ENCODE measurements around the gene WDR5B. TPM values are rescaled to one million over a fixed set of nuclear protein-coding genes. Genes with fewer than 3 reads are reported as not detected.

Gene WDR5B
- total and polyA plus RNA-seq, 10 of the 15 experiments (the other 5 are each of a cell fraction or from before 2014, with no cell fraction given): 1.7 to 7.9 (median 3.3) TPM

- no peak for TF ChIP-seq FOXK2 (IDR thresholded peaks at IDR 0.05)
- TF ChIP-seq SRF (IDR thresholded peaks at IDR 0.05; ENCODE audit: low read depth in 2 of 2, low read length in 2 of 2): no peak
- 0 out of 2 replicates have a peak, but pooled peaks have one; percentile 23 for TF ChIP-seq CHD2 (IDR thresholded peaks at IDR 0.05; ENCODE audit: borderline replicate concordance, low read depth, low read length)
- peak; percentile 83 for TF ChIP-seq NR2F1 (conservative IDR thresholded peaks at IDR 0.05)
- TF ChIP-seq ATF3 (IDR thresholded peaks at IDR 0.05; ENCODE audit: borderline replicate concordance, extremely low read depth, low read depth, low read length): no peak
- no peak for TF ChIP-seq BCL3 (IDR thresholded peaks at IDR 0.05; ENCODE audit: borderline replicate concordance, insufficient read depth, low read depth, low read length, poor library complexity, severe bottlenecking)
- TF ChIP-seq CTCF (IDR thresholded peaks at IDR 0.05 in 2 of 3, conservative IDR thresholded peaks at IDR 0.05 in 1 of 3; ENCODE audit: control insufficient read depth in 2 of 3, extremely low read depth in 1 of 3, insufficient read depth in 1 of 3, low read depth in 3 of 3, low read length in 3 of 3): no peak
- no peak for TF ChIP-seq HDGF (IDR thresholded peaks at IDR 0.05)
- TF ChIP-seq RUNX3 (IDR thresholded peaks at IDR 0.05; ENCODE audit: low read length): peak; percentile 62; the same call in 1 of the 2 replicates
- TF ChIP-seq SKIL (IDR thresholded peaks at IDR 0.05; ENCODE audit: low read depth, poor library complexity, severe bottlenecking): peak; percentile 28
- no peak for TF ChIP-seq TCF3 (IDR thresholded peaks at IDR 0.05; ENCODE audit: borderline replicate concordance, insufficient read depth, low read depth, low read length)
- peak; percentile 77 for TF ChIP-seq NFYB (IDR thresholded peaks at IDR 0.05; ENCODE audit: insufficient read depth, low read depth, low read length)
- TF ChIP-seq PKNOX1 (IDR thresholded peaks at IDR 0.05): peak; percentile 67; the same call in 1 of the 2 replicates
- no peak for TF ChIP-seq DPF2 (IDR thresholded peaks at IDR 0.05)
- TF ChIP-seq GABPA (IDR thresholded peaks at IDR 0.05; ENCODE audit: low read depth): no peak
- TF ChIP-seq SP1 (IDR thresholded peaks at IDR 0.05; ENCODE audit: low read depth, low read length): no peak
- TF ChIP-seq BHLHE40 (IDR thresholded peaks at IDR 0.05; ENCODE audit: borderline replicate concordance in 1 of 2, low read depth in 2 of 2, low read length in 1 of 2): peak; percentile 70 to 83; a peak in 3 of 4 replicates
- peak; percentile 36; the same call in 1 of the 2 replicates for TF ChIP-seq IRF5 (IDR thresholded peaks at IDR 0.05; ENCODE audit: borderline replicate concordance)
- peak; percentile 6; the same call in 1 of the 2 replicates for TF ChIP-seq CREM (IDR thresholded peaks at IDR 0.05; ENCODE audit: low read depth)
- peak; percentile 20; the same call in 1 of the 2 replicates for TF ChIP-seq NFIC (IDR thresholded peaks at IDR 0.05; ENCODE audit: low read depth, low read length)
These were observed 32.8 kb downstream of the WDR5B start, which contains the start of gene MIX23 (continued) for GRCh38 chr3:122382888-122383666.

Data from GM12878 (cell line).